SKM-1 (cell line): ENCODE measurements around the gene C6orf141.
A peak's percentile ranks its signal among the peaks of the same experiment; 100 is the strongest.

Experiments used
- DNase-seq: peaks from one replicate; lab custom pipeline; 2025; ENCODE audit not compliant: unreplicated experiment; lab: John Stamatoyannopoulos, UW

C6orf141 gene

DNA sequence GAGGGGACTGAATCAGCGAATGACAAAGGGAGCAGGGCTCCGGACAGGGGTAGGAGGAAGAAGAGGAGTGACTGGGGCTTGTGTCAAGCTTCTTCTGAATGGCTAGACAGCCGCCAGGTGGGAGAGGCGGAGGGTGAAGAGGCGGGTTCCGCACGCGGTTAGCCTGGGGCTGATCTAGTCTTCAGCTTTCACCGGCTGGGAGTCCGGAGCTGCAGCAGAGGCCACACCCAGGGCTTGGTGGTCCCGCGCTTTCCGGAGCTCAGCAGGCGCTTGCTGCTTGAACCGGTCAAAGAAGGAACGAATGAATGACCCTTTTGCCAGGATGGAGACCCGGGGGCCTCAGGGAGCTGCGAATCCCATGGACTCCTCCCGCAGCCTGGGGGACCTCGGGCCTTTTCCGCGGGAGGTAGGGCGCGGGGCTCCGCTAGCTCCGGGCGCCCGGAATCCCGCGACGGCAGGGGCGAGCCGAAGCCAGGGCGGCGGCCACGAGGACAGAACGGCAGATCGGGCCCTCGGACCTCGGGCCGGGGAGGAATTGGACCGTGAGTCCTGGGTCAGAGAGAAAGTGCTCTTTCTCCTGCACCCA, at the start of gene C6orf141:
Gene C6orf141, plus strand, starts transcription at position 177 of the 586 bp plus-strand sequence. Its CDS starts 125 bp downstream, at position 302.
- DNase-seq, result no peak

DNA sequence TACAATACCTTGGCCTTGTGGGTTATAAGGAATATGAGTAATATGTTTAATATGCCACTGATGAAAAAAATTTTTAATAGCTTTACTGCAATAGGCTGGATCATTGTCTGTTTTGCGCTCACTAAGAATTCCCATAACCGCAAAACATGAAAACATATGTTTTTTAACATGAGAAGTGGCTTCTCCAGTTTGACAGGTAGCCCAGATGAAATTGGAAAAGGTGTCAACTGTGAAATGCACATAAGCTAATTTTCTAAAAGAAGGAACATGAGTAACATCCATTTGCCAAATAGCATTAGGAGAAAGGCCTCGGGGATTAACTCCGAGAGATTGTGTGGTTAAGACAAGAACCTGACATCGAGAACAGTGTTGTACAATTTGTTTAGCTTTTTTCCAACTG, 45.8 kb upstream of the C6orf141 start:
- no peak for DNase-seq

DNA sequence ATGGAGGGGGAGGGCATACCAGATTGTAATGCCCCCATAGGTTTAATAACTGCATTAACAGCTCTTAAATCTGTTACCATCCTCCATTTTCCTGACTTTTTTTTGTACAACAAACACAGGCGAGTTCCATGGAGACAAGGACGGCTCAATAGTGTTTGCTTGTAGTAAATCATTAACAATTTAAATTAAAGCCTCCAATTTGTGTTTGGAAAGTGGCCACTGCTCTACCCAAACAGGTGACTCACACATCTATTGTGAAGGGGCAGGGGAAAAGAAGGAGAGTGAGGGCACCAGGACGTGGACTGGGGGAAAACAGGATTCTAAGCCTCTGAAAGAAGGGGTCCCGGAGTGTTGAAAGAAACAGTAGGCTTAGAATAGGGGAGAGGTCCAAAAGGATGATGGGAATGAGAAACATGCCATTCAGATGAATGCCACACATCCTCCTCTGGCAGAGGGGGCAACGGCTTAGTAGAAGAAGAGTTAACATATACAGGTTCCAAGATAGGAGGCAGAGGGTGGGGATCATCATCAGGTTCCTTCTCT, 43.8 kb upstream of the C6orf141 start:
- DNase-seq, result no peak

GRCh38 chr6:49509342-49509741, 41.1 kb upstream of the C6orf141 start:
- DNase-seq, result no peak

DNA sequence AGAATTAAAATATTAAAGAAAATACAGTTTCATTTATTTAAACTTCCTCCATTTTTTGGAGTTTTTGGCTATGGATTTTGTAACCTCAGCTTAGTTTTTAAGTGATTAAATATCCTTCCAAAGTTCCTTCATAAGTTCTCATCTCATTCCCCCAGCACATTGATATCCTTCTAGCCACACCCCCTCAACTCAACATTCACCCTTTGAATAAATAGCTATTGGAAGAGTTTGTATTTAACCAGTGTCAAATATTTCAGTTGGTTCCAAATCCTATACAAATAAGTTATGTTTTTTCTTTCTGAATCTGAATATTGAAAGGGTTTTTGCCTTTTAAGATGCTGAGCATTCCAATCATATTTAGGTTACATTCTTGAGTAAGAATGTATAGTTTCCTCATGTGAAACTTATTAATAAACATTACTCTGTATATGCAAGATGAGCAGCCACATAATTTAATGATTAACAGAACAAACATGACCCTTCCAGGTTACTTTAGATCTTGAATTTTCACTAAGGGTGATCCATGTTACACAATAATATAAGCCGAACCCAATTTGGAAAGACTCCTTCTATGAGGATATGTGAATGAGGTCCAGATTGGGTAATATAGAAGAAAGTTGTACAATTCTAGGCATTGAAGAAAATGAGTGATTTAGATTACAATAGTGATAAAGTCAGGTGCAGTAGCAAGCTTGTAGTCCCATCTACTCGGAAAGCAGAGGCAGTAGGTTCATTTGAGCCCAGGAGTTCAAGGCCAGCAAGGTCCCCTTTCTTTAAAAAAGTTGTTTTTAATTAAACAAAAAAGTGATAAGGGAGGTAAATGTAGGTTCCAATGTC, 37.1 kb upstream of the C6orf141 start:
- no peak for DNase-seq

DNA sequence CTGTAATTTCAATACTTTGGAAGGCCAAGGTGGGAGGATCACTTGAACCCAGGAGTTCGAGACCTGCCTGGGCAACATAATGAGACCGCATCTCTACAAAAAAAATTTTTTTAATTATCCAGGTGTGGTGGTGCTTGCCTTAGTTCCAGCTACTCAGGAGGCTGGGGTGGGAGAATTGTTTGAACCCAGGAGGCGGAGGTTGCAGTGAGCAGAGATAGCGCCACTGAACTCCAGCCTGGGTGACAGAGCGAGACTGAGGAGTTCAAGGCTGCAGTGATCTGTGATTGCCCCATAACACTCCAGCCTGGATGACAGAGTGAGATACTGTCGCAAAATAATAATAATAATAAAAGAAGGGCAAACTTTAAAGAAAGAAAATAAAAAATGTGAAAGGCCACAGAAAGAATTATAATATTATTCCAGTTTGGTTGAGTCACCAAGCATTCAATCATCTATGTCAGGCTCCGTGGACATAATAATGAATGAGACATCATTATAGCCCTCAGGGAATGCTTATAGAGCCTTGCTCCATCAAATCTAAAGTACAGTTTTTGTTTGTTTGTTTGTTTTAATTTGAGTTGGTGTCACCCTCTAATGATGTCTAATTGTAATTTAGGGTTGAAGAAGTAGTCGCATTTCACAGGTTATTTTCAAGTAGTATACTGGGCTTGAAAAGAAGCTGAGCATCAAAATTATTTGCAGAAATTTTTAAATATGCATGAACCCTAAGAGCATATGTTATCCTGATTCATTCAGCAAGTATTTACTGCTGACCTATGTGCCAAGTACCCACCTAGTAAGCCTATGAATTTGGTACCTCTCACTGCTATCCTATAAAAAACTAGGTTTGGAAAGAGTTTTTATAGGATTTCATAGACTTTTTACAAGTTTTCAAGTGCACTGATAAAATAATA, 35.6 kb upstream of the C6orf141 start:
- no peak for DNase-seq

DNA sequence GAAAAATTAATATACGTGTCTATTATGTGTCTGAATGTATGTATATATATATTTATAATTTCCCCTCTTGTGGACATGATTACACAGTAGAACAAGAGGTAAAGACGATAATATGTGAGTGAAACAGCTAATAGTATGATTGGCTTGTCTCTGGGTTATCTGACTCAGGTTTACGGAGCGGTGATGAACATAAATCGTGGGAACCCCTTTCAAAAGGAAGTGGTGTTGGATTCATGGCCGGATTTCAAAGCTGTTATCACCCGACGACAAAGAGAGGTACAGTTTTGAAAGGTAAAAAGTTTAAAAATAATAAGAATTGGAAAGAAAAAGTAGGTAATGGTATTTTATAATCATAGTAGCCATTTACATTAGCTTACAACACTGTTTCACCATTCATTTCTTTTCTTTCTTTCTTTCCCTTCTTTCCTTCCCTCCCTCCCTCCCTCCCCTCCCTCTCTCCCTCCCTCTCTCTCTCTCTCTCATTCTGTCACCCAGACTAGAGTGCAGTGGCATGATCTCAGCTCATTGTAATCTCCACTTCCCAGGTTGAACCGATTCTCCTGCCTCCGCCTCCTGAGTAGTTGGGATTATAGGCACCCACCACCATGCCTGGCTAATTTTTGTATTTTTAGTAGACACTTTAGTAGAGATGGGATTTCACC, 34.9 kb upstream of the C6orf141 start:
- no peak for DNase-seq

DNA sequence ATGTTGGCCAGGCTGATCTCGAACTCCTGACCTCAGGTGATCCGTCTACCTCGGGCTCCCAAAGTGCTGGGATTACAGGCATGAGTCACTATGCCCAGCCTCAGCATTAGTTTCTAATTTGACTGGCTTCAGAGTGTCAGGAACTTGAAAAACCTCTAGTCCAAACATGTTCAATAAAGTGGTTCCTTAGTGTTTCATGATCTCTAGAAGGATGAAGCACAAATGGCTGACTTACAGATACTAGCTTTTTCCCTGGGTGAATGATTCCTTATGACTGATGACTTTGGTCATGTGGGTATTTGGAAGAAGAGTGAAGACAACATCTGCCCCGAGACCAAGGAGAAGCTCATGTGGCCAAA, 34.3 kb upstream of the C6orf141 start:
- no peak for DNase-seq

GRCh38 chr6:49517919-49518318, 32.5 kb upstream of the C6orf141 start:
- no peak for DNase-seq

GRCh38 chr6:49519660-49520059, 30.8 kb upstream of the C6orf141 start:
- DNase-seq, result no peak

GRCh38 chr6:49522710-49523593, 27.5 kb upstream of the C6orf141 start:
- DNase-seq, result no peak

DNA sequence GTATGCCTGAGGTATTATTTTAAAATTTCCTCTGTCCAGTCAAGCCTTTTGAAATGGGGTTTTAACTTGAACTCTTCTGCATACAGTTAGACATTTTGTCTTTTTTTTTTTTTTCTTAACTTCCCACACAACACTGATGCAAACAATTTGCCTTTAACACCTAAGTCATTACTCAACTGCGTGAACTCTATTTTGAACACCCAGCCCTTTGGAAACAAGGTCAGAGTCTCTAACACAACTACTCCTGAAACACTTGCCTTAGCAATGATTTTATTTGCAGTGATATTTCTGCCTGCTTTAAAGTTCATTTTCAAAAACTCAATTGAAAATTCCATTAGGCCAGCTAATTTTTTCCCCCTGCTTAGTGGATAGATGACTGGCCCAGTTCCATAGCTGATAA, 26.6 kb upstream of the C6orf141 start:
- no peak for DNase-seq

GRCh38 chr6:49524541-49524940, 25.9 kb upstream of the C6orf141 start:
- DNase-seq, result no peak

GRCh38 chr6:49526598-49526997, 23.9 kb upstream of the C6orf141 start:
- no peak for DNase-seq

GRCh38 chr6:49527320-49527719, 23.1 kb upstream of the C6orf141 start:
- DNase-seq, result no peak

DNA sequence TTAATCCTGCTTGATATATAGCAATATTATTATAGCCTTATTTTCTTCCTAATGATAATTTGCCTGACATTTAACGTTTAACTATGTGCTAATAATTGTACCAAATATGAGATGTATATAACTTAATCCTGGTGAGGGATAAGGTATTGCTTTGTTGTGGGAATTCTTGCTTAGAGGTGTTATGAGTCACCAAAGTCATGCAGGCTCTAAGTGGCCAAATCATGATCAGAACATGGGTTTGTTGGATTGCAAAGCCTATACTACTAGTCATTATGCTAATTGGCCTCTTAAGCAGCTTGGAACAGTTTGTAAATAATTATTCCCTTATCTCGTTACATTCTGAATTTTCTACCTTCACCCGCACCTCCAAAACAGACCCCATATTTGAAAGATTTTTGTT, 21.9 kb upstream of the C6orf141 start:
- no peak for DNase-seq

DNA sequence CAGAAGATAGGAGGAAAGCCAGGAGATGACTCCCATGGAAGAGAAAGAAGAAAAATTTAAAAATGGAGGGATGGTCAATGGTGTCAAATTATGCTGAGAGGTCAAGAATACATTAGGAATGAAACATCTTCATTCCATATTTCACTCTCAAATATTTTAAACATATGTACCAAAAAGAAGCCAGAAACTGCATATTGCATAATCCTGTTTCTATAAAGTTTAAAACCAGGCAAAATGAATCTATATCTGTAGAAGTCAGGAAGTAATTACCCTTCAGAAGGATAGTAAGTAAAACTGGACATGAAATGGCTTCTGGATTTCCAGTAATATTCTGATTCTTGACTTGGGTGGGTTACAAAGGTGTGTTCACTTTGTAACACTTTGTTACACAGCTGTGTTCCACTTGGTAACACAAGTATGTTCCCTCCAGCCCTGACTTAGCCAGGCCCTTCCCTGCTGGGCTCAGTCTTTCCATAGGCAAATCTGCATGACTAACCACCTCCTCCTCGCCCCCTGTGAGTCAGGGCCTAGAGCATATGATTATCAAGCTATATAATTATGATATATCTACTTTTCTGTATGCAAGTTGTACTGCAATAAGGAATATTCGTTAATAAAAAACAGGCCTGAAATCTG, 20.2 kb upstream of the C6orf141 start:
- no peak for DNase-seq

GRCh38 chr6:49531774-49532569, 18.5 kb upstream of the C6orf141 start:
- peak; percentile 64 for DNase-seq

- no peak for DNase-seq
Measured at GRCh38 chr6:49535795-49536194, 14.7 kb upstream of the C6orf141 start.
